ENCODE measurements around the gene GUCA2A. TPM values are rescaled to one million over a fixed set of nuclear protein-coding genes. Genes with fewer than 3 reads are reported as not detected.

Gene GUCA2A
- total RNA-seq, 1 experiment from 2014 or later, result not detected

- in situ Hi-C loops (cut with HindIII; ENCODE audit: low pct_unique_long_range_greater_than_20kb, low sequenced_read_pairs), result no loop called here
- POLR2A ChIA-PET, result no interaction called here
- no TSS peak for BruUV-seq (replicated peaks)
- Histone ChIP-seq H3K36me3 (ENCODE audit: control insufficient read depth, insufficient read depth, low read length) (no peaks in the 10 kb centered on the region), H3K4me1 (ENCODE audit: control insufficient read depth, insufficient read depth, low read length) (no peaks in the 10 kb centered on the region), H3K4me3 (ENCODE audit: low read depth in 2 of 2, low read length in 2 of 2) (no peak overlapping the region), H3K9me3 (ENCODE audit: control insufficient read depth, insufficient read depth, low read depth, low read length) (no peaks in the 10 kb centered on the region), H3K27ac (ENCODE audit: low read length) (no peak overlapping the region), H3K27me3 (ENCODE audit: control insufficient read depth, insufficient read depth, low read length) (no peaks in the 10 kb centered on the region)
- ATAC-seq, result no peak
- CTCF ChIA-PET, result no interaction called here
- intact Hi-C loops (cut with micrococcal nuclease; ENCODE audit: unreplicated experiment), result no loop called here
- no peak for TF ChIP-seq REST (IDR thresholded peaks at IDR 0.05; ENCODE audit: insufficient read depth in 1 of 2, low read depth in 2 of 2, low read length in 1 of 2)
- no peak for TF ChIP-seq POLR2AphosphoS5 (IDR thresholded peaks at IDR 0.05; ENCODE audit: low read depth, low read length)
- TF ChIP-seq SIN3A (IDR thresholded peaks at IDR 0.05; ENCODE audit: borderline replicate concordance, insufficient read depth, low read depth, low read length), result no peak
- no peak for TF ChIP-seq TCF7L2 (IDR thresholded peaks at IDR 0.05; ENCODE audit: low read depth, low read length)
- no peak for TF ChIP-seq CTCF (IDR thresholded peaks at IDR 0.05)
- no peak for DNase-seq (ENCODE audit: low read depth, low spot score)
Measured at GRCh38 chr1:42130061-42130660, 34.4 kb downstream of the GUCA2A start.

- TF ChIP-seq CTCF (IDR thresholded peaks at IDR 0.05) (no peak), REST (IDR thresholded peaks at IDR 0.05; ENCODE audit: insufficient read depth in 1 of 2, low read depth in 2 of 2, low read length in 1 of 2) (no peak), SIN3A (IDR thresholded peaks at IDR 0.05; ENCODE audit: borderline replicate concordance, insufficient read depth, low read depth, low read length) (no peak), POLR2AphosphoS5 (IDR thresholded peaks at IDR 0.05; ENCODE audit: low read depth, low read length) (no peak), TCF7L2 (IDR thresholded peaks at IDR 0.05; ENCODE audit: low read depth, low read length) (no peak)
- in situ Hi-C loops (cut with HindIII; ENCODE audit: low pct_unique_long_range_greater_than_20kb, low sequenced_read_pairs), result no loop called here
- intact Hi-C loops (cut with micrococcal nuclease; ENCODE audit: unreplicated experiment), result no loop called here
Measured at GRCh38 chr1:42128964-42129363, 35.6 kb downstream of the GUCA2A start.

More at GRCh38 chr1:42128964-42129363, 35.6 kb downstream of the GUCA2A start:
- no peaks in the 10 kb centered on the region for H3K27me3 ChIP-seq (ENCODE audit: control insufficient read depth, insufficient read depth, low read length)
- no peak overlapping the region for H3K4me3 ChIP-seq (ENCODE audit: low read depth in 2 of 2, low read length in 2 of 2)
- CTCF ChIA-PET, result interaction anchor here (0.6 kb wide), 1 partner anchor 154 kb away, joined by 3 read pairs; no protein-coding TSS in a partner anchor
- POLR2A ChIA-PET, result interaction anchor here (0.6 kb wide), 1 partner anchor 501 kb away, joined by 5 read pairs; no protein-coding TSS in a partner anchor
- no peak overlapping the region for H3K27ac ChIP-seq (ENCODE audit: low read length)
- no peaks in the 10 kb centered on the region for H3K9me3 ChIP-seq (ENCODE audit: control insufficient read depth, insufficient read depth, low read depth, low read length)
- no peak for DNase-seq (ENCODE audit: low read depth, low spot score)
- no TSS peak for BruUV-seq (replicated peaks)
- H3K36me3 ChIP-seq (ENCODE audit: control insufficient read depth, insufficient read depth, low read length), result no peaks in the 10 kb centered on the region
- ATAC-seq, result no peak
- no peaks in the 10 kb centered on the region for H3K4me1 ChIP-seq (ENCODE audit: control insufficient read depth, insufficient read depth, low read length)

Measured in Panc1 (cell line).